Measurements from ENCODE around the gene MPV17. TPM values are rescaled to one million over a fixed set of nuclear protein-coding genes. Genes with fewer than 3 reads are reported as not detected.
"Not testable (repeated sequence)": the region's sequence is repeated elsewhere in the genome, so short reads cannot be mapped to it uniquely, and the experiment has no call there.

The MPV17 gene
- total RNA-seq, 1 donor from 2014 or later = 71.4 TPM

DNA sequence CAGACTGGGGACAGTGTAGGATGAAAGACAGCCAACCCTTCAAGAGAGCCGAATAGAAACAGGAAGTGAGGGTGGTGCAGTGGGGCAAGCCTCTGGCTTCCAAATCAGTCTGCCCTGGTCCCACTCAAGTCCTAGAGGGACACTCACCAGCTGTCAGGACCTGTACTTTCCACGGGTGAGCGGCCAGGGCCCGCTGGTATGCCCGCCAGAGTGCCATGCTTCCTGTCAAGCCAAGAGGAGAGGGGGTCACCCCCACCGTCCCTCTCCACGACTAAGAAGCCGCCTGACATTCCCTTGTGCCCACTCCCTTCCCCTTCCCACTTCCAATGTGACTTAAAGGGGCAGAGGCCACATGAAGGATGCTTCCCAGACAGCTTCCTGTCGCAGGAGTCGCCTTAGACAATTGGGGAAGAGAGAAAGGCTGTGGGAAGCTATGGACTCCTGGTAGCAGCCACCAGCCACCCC, 564 bp downstream of the MPV17 start:
- peak overlapping the region; percentile 27 for H2AFZ ChIP-seq (replicated peaks)

DNA sequence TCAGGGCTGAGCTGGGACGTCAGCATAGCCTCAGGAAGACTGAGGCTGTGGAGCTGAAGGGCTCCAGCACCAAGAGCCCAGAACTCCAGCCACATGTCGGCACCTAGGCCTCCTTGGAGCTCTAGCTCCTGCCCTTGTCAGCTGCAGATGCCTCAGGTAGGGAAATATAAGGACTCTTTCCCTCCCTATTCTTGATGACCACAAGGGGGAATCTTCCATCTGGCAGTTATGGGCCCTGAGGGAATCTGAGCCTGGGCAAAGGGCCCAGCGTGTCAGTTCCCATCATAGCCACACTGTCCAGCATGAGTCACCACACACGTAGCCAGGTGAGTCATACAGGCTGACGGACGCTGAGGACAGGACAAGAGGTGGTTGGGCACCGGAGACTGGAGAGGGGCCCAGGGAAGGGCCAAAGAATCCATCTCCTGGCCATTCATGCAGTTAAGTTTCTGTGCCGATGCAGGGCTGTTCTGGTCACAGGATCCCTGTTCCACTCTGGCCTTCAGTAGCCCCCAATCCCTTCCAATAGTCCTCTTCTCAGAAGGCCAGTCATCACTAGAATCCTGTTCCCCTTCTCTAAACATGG, 1.8 kb downstream of the MPV17 start:
- H3K27ac Mint-ChIP-seq = no peak overlapping the region
- Histone ChIP-seq H3K9me3 (ENCODE audit: low read depth) (no peaks in the 10 kb centered on the region), H3K36me3 (no peaks in the 10 kb centered on the region), H3K4me1 (no peaks in the 10 kb centered on the region), H3K4me2 (no peak overlapping the region), H3F3A (ENCODE audit: low read depth) (peaks cover 23% of the 10 kb centered on the region), H3K27me3 (no peaks in the 10 kb centered on the region), H2AFZ (replicated peaks) (no peak overlapping the region), H3K27ac (no peak overlapping the region), H3K79me2 (ENCODE audit: low read depth) (peaks cover 11% of the 10 kb centered on the region), H3K4me3 (no peak overlapping the region), H4K20me1 (ENCODE audit: low read depth) (no peaks in the 10 kb centered on the region), H3K9ac (no peak overlapping the region)
- peak; percentile 19 for DNase-seq (ENCODE audit: low spot score)
- H3K9me3 Mint-ChIP-seq = no peaks in the 10 kb centered on the region
- peaks cover 4% of the 10 kb centered on the region for H3K27me3 Mint-ChIP-seq (ENCODE audit: insufficient read depth, low read depth)
- TF ChIP-seq EZH2 (IDR thresholded peaks at IDR 0.05) (no peak), EZH2phosphoT487 (IDR thresholded peaks at IDR 0.05) (no peak)
- TF ChIP-seq, protein P1, sequence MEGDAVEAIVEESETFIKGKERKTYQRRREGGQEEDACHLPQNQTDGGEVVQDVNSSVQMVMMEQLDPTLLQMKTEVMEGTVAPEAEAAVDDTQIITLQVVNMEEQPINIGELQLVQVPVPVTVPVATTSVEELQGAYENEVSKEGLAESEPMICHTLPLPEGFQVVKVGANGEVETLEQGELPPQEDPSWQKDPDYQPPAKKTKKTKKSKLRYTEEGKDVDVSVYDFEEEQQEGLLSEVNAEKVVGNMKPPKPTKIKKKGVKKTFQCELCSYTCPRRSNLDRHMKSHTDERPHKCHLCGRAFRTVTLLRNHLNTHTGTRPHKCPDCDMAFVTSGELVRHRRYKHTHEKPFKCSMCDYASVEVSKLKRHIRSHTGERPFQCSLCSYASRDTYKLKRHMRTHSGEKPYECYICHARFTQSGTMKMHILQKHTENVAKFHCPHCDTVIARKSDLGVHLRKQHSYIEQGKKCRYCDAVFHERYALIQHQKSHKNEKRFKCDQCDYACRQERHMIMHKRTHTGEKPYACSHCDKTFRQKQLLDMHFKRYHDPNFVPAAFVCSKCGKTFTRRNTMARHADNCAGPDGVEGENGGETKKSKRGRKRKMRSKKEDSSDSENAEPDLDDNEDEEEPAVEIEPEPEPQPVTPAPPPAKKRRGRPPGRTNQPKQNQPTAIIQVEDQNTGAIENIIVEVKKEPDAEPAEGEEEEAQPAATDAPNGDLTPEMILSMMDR (IDR thresholded peaks at IDR 0.05) = peak; percentile 26
- peaks cover 9% of the 10 kb centered on the region for H3K4me1 Mint-ChIP-seq
- peak overlapping the region; percentile 95 for H3K4me3 Mint-ChIP-seq
- peaks cover 4% of the 10 kb centered on the region for H3K36me3 Mint-ChIP-seq

More for the DNA sequence above, 564 bp downstream of the MPV17 start:
- TF ChIP-seq EZH2phosphoT487 (IDR thresholded peaks at IDR 0.05) (no peak), EZH2 (IDR thresholded peaks at IDR 0.05) (no peak)
- TF ChIP-seq, protein P1 (IDR thresholded peaks at IDR 0.05) = no peak
- DNase-seq (ENCODE audit: low spot score) = no peak
- Histone ChIP-seq H3K27ac (no peak overlapping the region), H3K4me2 (peak overlapping the region; percentile 93), H3K4me1 (no peaks in the 10 kb centered on the region), H3K9me3 (ENCODE audit: low read depth) (no peaks in the 10 kb centered on the region), H3K79me2 (ENCODE audit: low read depth) (peaks cover 11% of the 10 kb centered on the region), H3F3A (ENCODE audit: low read depth) (peaks cover 26% of the 10 kb centered on the region), H3K9ac (peak overlapping the region; percentile 97), H4K20me1 (ENCODE audit: low read depth) (no peaks in the 10 kb centered on the region), H3K4me3 (peak overlapping the region; percentile 80), H3K27me3 (no peaks in the 10 kb centered on the region), H3K36me3 (no peaks in the 10 kb centered on the region)
- Mint-ChIP-seq H3K27me3 (ENCODE audit: insufficient read depth, low read depth) (peaks cover 6% of the 10 kb centered on the region), H3K4me3 (peak overlapping the region; percentile 95), H3K9me3 (no peaks in the 10 kb centered on the region), H3K27ac (no peak overlapping the region), H3K4me1 (peaks cover 9% of the 10 kb centered on the region), H3K36me3 (peaks cover 11% of the 10 kb centered on the region)

DNA sequence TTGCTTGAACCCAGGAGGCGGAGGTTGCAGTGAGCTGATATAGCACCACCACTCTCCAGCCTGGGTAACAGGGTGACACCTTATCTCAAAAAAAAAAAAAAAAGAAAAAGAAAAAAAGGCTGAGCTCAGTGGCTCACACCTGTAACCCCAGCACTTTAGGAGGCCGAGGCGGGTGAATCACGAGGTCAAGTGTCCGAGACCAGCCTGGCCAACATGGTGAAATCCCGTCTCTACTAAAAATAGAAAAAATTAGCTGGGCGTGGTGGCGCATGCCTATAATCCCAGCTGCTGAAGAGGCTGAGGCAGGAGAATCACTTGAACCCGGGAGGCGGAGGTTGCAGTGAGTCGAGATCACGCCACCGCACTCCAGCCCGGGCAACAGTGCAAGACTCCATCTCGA, 3.1 kb downstream of the MPV17 start:
- not testable (repeated sequence) for H3K27ac ChIP-seq; H3K4me3 Mint-ChIP-seq; H3K4me2 ChIP-seq; H3K27ac Mint-ChIP-seq; H3K4me1 ChIP-seq; H3K27me3 Mint-ChIP-seq (ENCODE audit: insufficient read depth, low read depth); H3K9ac ChIP-seq; H3K9me3 Mint-ChIP-seq; H4K20me1 ChIP-seq (ENCODE audit: low read depth); DNase-seq (ENCODE audit: low spot score); H3K4me1 Mint-ChIP-seq; H3K4me3 ChIP-seq; H2AFZ ChIP-seq (replicated peaks); H3K27me3 ChIP-seq; H3K9me3 ChIP-seq (ENCODE audit: low read depth); H3K36me3 ChIP-seq; H3K36me3 Mint-ChIP-seq
- H3F3A ChIP-seq (ENCODE audit: low read depth) = peaks cover 11% of the 10 kb centered on the region
- H3K79me2 ChIP-seq (ENCODE audit: low read depth) = peaks cover 11% of the 10 kb centered on the region

DNA sequence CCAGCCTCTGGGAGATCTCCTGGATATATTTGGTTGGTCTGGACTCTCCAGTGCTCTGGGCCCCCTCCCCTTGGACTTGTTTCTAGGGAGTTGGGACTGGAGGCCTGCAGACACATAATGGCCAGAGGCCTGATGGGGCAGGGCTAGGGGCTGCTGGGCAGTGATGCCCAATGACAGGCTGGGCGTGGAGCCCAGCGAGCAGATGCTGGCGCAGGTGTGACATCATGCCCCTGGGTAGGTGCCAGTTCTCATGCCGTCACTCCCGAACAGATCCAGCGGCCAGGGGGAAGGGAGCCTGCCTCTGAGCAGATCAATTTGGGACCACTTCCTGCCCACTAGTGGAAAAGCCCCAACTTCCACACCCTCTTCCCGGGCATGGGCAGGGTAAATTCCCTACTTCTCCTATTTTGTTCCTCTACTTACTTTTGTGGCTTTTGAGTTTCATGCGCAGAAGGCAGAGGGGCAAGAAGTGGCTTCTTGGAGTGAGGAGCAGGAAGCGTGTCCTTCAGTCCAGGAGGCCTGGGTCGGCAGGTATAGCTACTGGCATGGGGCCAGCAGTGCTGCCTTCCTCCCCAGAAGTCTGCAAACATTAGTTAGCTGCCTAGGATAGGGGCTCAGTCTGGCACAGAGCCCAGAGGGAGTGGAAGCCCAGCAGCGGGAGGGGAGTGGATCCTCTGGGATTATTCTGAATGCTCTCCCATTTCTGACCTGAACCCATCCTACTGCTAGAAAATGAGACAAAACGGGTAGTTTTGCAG, 6.1 kb downstream of the MPV17 start:
- Histone ChIP-seq H3K36me3 (no peaks in the 10 kb centered on the region), H3K9ac (no peak overlapping the region), H2AFZ (replicated peaks) (no peak overlapping the region), H3K9me3 (ENCODE audit: low read depth) (no peaks in the 10 kb centered on the region), H3K4me1 (no peaks in the 10 kb centered on the region), H4K20me1 (ENCODE audit: low read depth) (peaks cover 2% of the 10 kb centered on the region), H3K4me2 (no peak overlapping the region), H3K79me2 (ENCODE audit: low read depth) (peaks cover 4% of the 10 kb centered on the region), H3K4me3 (no peak overlapping the region), H3F3A (ENCODE audit: low read depth) (no peaks in the 10 kb centered on the region), H3K27me3 (no peaks in the 10 kb centered on the region), H3K27ac (no peak overlapping the region)
- no peak for DNase-seq (ENCODE audit: low spot score)
- Mint-ChIP-seq H3K27ac (no peak overlapping the region), H3K36me3 (no peaks in the 10 kb centered on the region), H3K4me3 (no peak overlapping the region), H3K9me3 (no peaks in the 10 kb centered on the region), H3K4me1 (peaks cover 6% of the 10 kb centered on the region), H3K27me3 (ENCODE audit: insufficient read depth, low read depth) (no peaks in the 10 kb centered on the region)
- no peak for TF ChIP-seq EZH2 (IDR thresholded peaks at IDR 0.05)
- TF ChIP-seq, protein P1 (IDR thresholded peaks at IDR 0.05) = no peak
- no peak for TF ChIP-seq EZH2phosphoT487 (IDR thresholded peaks at IDR 0.05)
